Neutrophil (primary cell): ENCODE measurements around the gene MYO3A.

Experiments used
- H3K27ac ChIP-seq: fragments of 200-600 bp; sonication (generic); 2 replicates; pipeline ENCODE4 v1.5.1; 2016; ENCODE audit warnings: mild to moderate bottlenecking, moderate library complexity
- H3K27me3 ChIP-seq: fragments of 200-600 bp; sonication (generic); 2 replicates; pipeline ENCODE4 v1.6.0; 2016; ENCODE audit warnings: mild to moderate bottlenecking
- H3K36me3 ChIP-seq: fragments of 200-600 bp; sonication (generic); 2 replicates; pipeline ENCODE4 v1.5.1; 2017
- H3K4me1 ChIP-seq, 2 experiments: fragments of 200-600 bp in 1 of 2; sonication (generic) in 1 of 2; 1 replicate in 1 of 2; 2 replicates in 1 of 2; pipeline versions ENCODE4 v1.5.1 to v1.6.1; 2013 to 2016; ENCODE audit warnings: low read depth in 1 of 2, low read length in 1 of 2, mild to moderate bottlenecking in 1 of 2, moderate library complexity in 1 of 2; ENCODE audit not compliant: control insufficient read depth in 1 of 2, insufficient read depth in 1 of 2
- H3K4me3 ChIP-seq, 2 experiments: fragments of 200-600 bp in 1 of 2; sonication (generic) in 1 of 2; 1 replicate in 1 of 2; 2 replicates in 1 of 2; pipeline ENCODE4 v1.5.1; 2013 to 2016; ENCODE audit warnings: low read depth in 1 of 2, low read length in 1 of 2, mild to moderate bottlenecking in 1 of 2, moderate library complexity in 1 of 2
- H3K9me3 ChIP-seq: fragments of 200-600 bp; sonication (generic); 2 replicates; pipeline ENCODE4 v1.5.1; 2016
- TF ChIP-seq, protein P1 (sequence below): fragments of 200-600 bp; sonication (generic); IDR thresholded peaks from 2 replicates; pipeline ENCODE4 v1.5.1; 2016; ENCODE audit warnings: antibody characterized with exemption

Gene MYO3A

DNA sequence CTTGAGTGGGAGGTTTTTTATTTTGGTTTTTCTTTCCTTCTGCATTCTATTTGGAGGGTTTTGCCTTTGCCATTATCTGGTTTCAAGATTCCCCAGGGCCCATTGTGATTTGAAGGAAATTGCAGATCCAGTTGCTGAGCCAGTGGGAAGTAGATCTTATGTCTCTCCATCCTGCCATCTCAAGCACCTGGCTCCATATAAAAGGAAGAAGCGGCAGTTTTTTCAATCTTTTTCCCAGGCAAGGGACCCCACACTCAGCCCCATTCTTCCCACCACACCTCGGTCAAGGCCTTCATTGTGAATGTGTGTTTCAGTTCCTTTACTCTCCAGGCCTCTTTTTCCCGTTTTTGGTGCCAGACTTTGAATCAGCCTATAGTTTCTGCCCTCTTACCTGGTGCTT is 95.8 kb downstream of the MYO3A start:
- no peaks in the 10 kb centered on the region for H3K36me3 ChIP-seq
- H3K4me1 ChIP-seq, result no peaks in the 10 kb centered on the region
- no peaks in the 10 kb centered on the region for H3K9me3 ChIP-seq
- H3K27ac ChIP-seq, result no peak overlapping the region
- H3K27me3 ChIP-seq, result no peaks in the 10 kb centered on the region
- TF ChIP-seq, protein P1, sequence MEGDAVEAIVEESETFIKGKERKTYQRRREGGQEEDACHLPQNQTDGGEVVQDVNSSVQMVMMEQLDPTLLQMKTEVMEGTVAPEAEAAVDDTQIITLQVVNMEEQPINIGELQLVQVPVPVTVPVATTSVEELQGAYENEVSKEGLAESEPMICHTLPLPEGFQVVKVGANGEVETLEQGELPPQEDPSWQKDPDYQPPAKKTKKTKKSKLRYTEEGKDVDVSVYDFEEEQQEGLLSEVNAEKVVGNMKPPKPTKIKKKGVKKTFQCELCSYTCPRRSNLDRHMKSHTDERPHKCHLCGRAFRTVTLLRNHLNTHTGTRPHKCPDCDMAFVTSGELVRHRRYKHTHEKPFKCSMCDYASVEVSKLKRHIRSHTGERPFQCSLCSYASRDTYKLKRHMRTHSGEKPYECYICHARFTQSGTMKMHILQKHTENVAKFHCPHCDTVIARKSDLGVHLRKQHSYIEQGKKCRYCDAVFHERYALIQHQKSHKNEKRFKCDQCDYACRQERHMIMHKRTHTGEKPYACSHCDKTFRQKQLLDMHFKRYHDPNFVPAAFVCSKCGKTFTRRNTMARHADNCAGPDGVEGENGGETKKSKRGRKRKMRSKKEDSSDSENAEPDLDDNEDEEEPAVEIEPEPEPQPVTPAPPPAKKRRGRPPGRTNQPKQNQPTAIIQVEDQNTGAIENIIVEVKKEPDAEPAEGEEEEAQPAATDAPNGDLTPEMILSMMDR, result no peak
- no peak overlapping the region for H3K4me3 ChIP-seq

DNA sequence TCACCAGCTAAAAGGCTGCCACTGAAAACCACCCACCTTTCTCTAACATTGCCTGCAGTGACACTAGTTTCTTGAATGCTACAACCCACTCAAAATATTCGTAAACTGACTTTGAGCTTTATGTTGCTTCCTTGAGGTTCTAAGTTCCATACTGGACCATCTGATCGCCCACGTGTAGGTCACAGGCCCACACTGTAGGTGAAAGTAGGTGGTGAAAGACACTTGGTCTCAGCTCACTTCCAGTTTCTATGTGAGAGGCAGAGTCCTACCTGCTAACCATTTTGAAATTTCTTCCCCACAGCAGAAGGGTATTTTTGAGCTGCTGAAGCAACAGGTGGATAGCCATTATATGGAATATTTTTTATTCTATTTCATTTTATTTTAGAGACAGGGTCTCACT is 97.3 kb downstream of the MYO3A start:
- TF ChIP-seq, protein P1, result no peak
- no peaks in the 10 kb centered on the region for H3K4me1 ChIP-seq
- H3K36me3 ChIP-seq, result no peaks in the 10 kb centered on the region
- no peaks in the 10 kb centered on the region for H3K9me3 ChIP-seq
- H3K27ac ChIP-seq, result no peak overlapping the region
- H3K4me3 ChIP-seq, result no peak overlapping the region
- no peaks in the 10 kb centered on the region for H3K27me3 ChIP-seq

DNA sequence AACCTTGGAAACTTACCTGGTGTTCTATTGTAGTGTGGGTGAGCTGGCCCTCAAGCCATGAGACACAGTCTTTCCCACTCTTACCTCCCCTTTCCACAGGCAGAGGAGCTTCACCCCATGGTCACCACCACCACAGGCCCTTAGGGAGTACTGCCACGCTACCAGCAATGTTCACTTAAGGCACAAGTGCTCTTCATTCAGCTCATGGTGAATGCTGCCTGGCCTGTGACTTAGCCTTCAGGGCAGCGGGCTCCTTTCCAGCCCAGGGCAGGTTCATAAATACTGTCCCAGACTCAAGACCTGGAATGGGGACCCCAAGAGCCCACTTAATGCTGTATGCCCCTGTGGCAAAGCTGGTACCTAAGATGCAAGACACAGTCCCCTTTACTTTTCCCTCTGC is 109.4 kb downstream of the MYO3A start:
- no peaks in the 10 kb centered on the region for H3K9me3 ChIP-seq
- H3K4me1 ChIP-seq, result no peaks in the 10 kb centered on the region
- H3K36me3 ChIP-seq, result no peaks in the 10 kb centered on the region
- no peaks in the 10 kb centered on the region for H3K27me3 ChIP-seq
- H3K27ac ChIP-seq, result no peak overlapping the region
- TF ChIP-seq, protein P1, result no peak
- H3K4me3 ChIP-seq, result no peak overlapping the region

DNA sequence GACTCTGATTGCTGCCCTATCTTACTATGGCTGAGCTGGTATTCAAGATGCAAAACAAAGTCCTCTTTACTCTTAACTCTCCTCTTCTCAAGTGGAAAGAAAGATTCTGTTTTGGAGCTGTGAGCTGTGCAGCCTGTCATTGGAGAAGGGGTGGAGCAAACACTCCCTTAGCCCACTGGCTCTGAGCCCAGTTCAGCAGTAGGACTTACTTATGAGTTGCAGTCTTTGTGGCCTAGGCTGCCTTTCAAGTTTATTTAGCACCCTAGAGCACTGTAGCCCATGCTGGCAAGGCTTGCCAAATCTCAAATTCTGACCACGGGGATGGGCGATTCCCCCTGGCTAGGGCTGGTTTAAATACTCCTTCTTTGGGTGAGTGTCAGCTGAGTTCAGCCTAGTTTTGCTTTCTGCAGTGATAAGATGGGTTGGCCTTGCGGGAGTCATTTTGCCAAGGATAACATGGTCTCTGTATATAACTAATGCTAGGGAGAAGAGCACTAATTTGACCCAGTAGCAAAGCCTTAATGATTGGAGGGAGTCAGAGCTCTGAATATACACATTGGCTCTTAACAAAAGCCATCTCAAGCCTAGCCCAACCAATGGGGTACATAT is 110.2 kb downstream of the MYO3A start:
- no peaks in the 10 kb centered on the region for H3K36me3 ChIP-seq
- TF ChIP-seq, protein P1, result no peak
- H3K27ac ChIP-seq, result no peak overlapping the region
- no peak overlapping the region for H3K4me3 ChIP-seq
- H3K9me3 ChIP-seq, result no peaks in the 10 kb centered on the region
- H3K27me3 ChIP-seq, result no peaks in the 10 kb centered on the region
- H3K4me1 ChIP-seq, result no peaks in the 10 kb centered on the region

DNA sequence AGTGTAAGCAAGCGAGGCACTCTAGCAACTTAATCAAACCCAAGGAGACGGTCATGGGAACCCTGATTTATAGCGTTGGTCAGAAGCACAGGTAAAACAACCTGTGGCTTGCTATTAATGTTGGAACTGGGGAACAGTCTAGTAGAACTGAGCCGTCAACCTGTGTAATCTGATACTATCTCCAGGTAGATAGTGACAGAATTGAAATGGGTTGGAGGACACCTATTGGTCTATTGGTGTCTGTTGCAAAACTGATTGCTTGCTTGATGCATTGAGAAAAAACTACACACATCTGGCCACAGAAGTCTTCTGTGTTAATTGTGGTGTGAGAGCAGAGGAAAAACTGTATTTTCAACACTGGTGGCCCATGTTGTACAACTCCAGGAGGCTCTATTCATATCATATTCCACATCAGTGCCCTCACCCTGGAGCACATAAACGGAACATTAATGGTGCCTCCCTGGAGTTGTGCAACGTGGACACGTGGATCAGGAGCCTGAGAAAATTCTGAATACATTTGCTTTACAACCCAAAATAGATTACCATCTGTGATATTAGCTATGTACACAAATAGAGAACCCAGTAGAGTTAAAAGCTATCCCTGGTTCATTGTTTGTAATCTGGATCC is 112.2 kb downstream of the MYO3A start:
- Histone ChIP-seq H3K9me3 (no peaks in the 10 kb centered on the region), H3K27me3 (no peaks in the 10 kb centered on the region), H3K27ac (no peak overlapping the region), H3K36me3 (no peaks in the 10 kb centered on the region), H3K4me3 (no peak overlapping the region), H3K4me1 (no peaks in the 10 kb centered on the region)
- TF ChIP-seq, protein P1, result no peak
